ENCODE data around the gene CCDC91. TPM values are rescaled to one million over a fixed set of nuclear protein-coding genes. Genes with fewer than 3 reads are reported as not detected.

Gene CCDC91
- 12.5 and 17.0 TPM in 2 replicates for total RNA-seq

GRCh38 chr12:28190321-28191050, at the start of gene CCDC91:
Gene CCDC91, plus strand, starts transcription at chr12:28190456. Its CDS starts 66,760 bp downstream, at chr12:28257216.

Small RNAs within 50 kb of the gene (small RNA-seq; reads per million reads assigned to genes)
- gene RNA5SP355 (1.8 reads per million, percentile 77 among the genes with 10 or more reads in this experiment), gene RNU4-54P (not detected)

Other genes starting within 250 kb of the CCDC91 start
- 0.73 and 1.6 TPM in 2 replicates for gene PTHLH, start 217.7 kb upstream of the CCDC91 start, total RNA-seq